ENCODE results near the gene TMF1.

TMF1 gene, protein sequence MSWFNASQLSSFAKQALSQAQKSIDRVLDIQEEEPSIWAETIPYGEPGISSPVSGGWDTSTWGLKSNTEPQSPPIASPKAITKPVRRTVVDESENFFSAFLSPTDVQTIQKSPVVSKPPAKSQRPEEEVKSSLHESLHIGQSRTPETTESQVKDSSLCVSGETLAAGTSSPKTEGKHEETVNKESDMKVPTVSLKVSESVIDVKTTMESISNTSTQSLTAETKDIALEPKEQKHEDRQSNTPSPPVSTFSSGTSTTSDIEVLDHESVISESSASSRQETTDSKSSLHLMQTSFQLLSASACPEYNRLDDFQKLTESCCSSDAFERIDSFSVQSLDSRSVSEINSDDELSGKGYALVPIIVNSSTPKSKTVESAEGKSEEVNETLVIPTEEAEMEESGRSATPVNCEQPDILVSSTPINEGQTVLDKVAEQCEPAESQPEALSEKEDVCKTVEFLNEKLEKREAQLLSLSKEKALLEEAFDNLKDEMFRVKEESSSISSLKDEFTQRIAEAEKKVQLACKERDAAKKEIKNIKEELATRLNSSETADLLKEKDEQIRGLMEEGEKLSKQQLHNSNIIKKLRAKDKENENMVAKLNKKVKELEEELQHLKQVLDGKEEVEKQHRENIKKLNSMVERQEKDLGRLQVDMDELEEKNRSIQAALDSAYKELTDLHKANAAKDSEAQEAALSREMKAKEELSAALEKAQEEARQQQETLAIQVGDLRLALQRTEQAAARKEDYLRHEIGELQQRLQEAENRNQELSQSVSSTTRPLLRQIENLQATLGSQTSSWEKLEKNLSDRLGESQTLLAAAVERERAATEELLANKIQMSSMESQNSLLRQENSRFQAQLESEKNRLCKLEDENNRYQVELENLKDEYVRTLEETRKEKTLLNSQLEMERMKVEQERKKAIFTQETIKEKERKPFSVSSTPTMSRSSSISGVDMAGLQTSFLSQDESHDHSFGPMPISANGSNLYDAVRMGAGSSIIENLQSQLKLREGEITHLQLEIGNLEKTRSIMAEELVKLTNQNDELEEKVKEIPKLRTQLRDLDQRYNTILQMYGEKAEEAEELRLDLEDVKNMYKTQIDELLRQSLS

GRCh38 chr3:69051756-69052471, at the start of gene TMF1:
Gene TMF1 (minus strand): TSS chr3:69052333. CDS start chr3:69052086, 247 bp downstream.
- DNase-seq = no peak

DNA sequence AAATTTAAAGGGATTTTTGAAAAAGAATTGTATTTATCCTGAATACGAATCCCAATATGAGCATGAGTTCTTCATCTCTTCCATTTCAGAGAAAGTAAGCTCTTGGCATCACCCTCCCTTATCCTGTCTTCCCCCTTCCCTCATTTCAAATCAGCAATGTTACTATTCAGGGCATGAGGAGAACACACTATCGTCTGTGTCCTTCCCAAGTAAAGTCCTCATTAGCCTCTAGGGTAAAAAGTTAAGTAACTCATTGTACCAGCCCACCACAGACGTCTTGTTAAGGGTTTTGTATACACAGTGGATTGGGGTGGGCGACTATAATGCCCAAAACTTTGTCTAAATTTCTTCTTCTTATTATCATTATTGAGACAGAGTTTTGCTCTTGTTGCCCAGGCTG, 47.4 kb upstream of the TMF1 start:
- no peak for DNase-seq

DNA sequence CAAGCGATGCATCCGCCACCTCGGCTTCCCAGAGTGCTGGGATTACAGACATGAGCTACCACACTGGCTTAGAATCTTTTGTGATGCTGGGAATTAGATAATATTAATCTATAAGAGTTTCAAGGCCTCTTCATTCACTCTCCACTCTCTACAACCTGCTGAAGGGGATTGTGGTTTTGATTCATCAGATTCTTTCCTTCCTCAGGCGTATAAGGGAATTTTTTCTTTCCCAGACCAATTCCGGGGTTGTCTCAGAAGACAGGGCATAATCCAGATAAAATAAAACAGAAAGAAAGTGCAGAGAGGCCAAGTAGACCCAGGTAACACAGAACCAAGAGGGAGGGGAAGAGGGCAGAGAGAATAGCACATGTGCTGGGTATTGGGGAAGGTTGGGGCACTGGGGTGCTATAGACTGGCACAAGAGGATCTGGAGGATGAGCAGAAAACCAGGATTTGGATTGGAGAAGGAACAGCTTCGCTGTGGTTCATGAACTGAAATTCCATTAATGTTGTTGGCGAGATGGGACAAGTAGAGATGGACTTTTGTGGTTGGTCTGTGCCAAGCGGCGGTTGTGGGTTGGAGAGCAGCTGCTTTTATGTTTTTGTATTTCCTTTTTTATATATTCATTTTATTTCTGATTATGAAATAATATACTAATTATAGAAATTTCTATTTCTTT, 45.4 kb upstream of the TMF1 start:
- DNase-seq = no peak

DNA sequence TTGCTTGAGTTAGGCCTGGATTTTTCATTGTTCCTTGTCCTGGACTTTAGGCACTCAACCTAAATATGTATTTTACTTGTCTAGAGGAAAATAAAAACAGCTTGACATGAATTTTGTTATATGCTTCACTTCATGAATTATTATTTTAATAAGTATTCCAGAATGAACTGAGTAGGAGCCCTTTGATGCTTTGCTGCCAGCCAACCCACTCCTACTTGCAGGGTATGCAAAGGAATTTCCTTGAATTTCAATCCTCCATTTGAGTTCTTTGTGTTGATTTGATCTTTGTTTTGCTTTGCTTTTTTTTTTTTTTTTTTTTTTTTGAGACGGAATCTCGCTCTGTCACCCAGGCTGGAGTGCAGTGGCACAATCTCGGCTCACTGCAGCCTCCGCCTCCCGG, 44.2 kb upstream of the TMF1 start:
- no peak for DNase-seq

- DNase-seq = no peak
Measured at GRCh38 chr3:69095636-69096035, 43.5 kb upstream of the TMF1 start.

- no peak for DNase-seq
Measured at GRCh38 chr3:69094467-69095205, 42.5 kb upstream of the TMF1 start.

DNA sequence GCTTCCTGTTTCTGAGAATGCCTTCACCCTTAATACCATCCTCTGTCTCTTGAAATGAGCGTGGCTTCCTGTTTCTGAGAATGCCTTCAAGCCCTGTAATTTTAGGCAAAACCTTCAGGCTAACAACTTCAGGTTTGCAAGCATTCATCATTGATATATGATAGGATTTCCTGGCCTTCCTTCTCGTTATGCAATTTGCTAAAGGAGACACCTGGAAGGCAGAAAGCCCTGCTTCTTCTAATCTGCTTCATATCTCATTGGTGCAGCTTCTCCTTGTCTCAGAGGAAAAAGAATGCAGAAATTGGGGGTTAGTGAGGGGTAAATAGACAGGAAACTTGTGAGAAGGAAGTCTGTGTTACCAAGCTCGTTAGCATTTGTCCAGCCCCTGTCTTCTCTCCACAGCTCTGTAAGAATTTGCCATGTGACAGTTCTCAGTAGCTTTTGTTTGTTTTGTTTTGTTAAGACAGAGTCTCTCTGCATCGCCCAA, 39.9 kb upstream of the TMF1 start:
- no peak for DNase-seq

- no peak for DNase-seq
Measured at GRCh38 chr3:69091389-69092029, 39.4 kb upstream of the TMF1 start.

GRCh38 chr3:69090021-69090420, 37.9 kb upstream of the TMF1 start:
- DNase-seq = no peak

- no peak for DNase-seq
Measured at GRCh38 chr3:69088063-69088462, 35.9 kb upstream of the TMF1 start.

DNA sequence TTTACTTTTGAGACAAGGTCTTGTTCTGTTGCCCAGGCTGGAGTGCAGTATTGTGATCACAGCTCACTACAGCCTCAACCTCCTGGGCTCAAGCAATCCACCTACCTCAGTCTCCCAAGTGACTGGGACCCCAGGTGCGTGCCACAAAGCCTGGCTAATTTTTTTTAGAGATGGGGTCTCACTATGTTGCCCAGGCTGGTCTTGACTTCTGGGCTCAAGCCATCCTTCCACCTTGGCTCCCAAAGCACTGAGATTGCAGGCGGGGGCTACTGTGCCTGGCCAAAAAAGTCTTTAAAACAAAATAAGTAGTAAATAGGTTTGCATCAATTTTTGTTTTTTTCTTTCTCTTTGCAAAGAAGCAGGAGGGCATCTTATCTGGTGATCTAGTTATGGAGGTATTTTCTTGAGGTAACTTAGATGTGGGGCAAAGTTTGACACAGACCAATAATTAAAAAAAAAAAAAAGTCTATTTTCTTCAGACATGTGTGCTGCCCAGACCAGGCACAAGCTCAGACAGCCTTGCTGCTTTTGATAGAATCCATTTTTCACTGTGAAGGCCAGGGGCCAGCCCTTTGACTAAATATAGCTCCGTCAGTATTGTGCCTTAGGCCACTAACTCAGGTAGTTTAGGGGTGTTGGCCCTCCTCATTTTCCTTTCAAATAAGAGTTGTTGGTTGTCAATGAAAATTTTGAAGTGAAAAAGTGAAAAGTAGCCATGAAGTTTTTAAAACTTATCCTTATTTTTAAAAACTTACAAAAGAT, 35.1 kb upstream of the TMF1 start:
- no peak for DNase-seq

DNA sequence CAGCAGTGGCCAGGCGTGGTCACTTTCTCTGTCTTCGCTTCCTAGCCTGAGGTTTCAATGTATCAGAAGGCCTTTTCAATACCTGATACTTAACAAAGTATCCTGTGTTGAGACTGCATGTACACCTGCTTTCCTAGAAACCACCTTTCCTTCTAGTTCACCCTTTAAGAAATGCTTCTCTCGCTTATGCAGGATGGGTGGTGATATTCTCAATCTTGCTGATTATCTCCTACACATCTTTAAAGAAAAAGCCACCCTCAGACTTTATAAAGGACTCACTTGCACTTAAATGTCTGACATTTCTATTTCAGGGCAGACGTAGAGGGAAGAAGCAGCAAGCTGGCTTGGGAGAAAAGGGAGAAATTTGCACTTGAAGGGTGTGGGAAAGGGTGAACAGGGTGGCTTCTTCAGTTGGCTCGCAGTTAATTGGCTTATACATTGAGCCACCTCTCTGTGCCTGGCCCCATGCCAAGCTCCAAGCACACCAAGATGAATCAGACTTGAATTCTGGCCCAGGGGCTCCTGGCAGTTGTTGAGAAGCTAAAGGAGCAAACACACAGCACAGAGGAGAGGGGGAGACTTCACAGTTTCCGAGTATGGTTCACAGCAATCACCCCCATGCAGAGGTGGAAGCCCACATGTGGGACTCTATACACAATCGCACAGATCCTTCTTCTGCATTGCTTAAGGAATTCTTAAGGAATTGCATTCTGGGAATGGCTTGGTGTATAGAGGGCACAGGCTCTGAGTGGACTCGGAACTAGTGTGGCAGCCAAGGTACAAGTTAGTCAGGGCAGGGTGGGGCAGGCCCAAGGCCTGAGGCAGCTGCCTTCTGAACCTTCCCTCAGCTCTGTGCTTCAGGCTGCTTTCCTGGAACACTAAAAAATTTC, 33.9 kb upstream of the TMF1 start:
- peak; percentile 26 for DNase-seq

- no peak for DNase-seq
Measured at GRCh38 chr3:69085168-69085832, 33.2 kb upstream of the TMF1 start.

GRCh38 chr3:69084326-69085167, 32.4 kb upstream of the TMF1 start, which contains the start of gene ARL6IP5:
Gene ARL6IP5 (plus strand): TSS chr3:69084937. CDS start chr3:69085048, 111 bp downstream.
- peak; percentile 44 for DNase-seq

DNA sequence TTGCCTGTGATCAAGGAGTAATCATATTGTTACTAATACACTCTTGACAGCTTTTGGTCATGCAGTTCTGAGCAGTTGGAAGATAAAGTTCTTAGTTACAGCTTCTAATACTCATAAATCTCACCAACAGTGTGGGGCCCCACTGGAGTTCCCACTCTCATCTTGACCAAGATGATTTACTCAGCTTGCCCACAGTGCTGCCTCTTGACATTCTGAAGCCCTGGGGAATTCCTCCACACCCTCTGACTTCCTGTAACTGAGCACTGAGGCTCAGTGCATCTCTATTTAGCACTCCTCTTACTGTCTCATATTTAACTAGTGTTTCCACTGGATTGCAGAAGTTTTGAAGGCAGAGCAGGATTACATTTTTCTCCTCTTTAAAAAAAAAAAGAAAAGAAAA, 30.7 kb upstream of the TMF1 start:
- no peak for DNase-seq

GRCh38 chr3:69082361-69082760, 30.2 kb upstream of the TMF1 start:
- DNase-seq = no peak

DNA sequence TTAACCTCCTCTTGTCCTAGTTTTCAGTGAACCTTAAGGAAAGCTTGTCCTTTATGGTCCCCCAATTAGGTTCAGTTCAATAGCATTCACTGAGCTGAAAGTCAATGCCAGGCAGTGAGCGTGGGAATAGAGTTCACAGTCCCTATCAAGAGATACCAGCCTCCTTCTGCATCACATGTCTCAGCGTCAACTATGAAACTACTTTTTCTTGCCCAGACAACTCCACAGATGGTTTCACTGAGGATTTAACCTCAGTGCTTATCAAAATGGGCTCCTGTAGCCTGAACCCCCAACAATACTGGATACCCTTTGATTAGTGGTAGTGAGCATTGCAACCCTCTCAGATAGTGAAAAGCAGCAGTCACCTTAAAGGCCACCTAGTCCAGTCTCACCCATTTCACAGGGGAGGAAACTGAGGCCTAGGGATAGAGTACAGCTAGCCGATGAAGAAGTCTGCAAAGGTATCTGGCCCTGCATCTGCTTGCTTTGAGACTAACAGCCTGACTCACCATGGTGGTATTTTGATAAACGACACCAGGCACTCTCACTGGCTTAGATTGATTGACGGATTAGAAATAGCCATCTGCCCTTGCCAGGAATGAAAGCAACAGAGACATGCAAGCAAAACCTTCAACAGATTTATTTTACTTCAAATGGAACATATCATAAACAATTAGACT, 29.6 kb upstream of the TMF1 start:
- DNase-seq = no peak
